Lung (tissue), 12 donors: ENCODE measurements around the gene SUN1. TPM values are rescaled to one million over a fixed set of nuclear protein-coding genes. Genes with fewer than 3 reads are reported as not detected.

ENCODE experiments used
- ATAC-seq: fragments of 200-7000 bp; cut with Tn5 transposase; one replicate; pipeline ENCODE4 v1.9.1; 2020; ENCODE audit warnings: moderate number of reproducible peaks; ENCODE audit not compliant: insufficient read depth, low FRiP score
- DNase-seq, 3 donors: peaks; one replicate each; pipeline ENCODE4 v3.0.0-alpha.2; 2013 to 2017
- H3K27ac ChIP-seq, 2 donors: one replicate each; pipeline ENCODE4 v1.5.1; 2013; ENCODE audit warnings: mild to moderate bottlenecking in 2 of 2, moderate library complexity in 2 of 2, control low read depth in 1 of 2, inconsistent platforms in 1 of 2, low read depth in 1 of 2, low read length in 1 of 2
- H3K27me3 ChIP-seq, 3 donors: one replicate each; pipeline ENCODE4 v1.5.1; 2013; ENCODE audit warnings: low read length in 2 of 3; ENCODE audit not compliant: control insufficient read depth in 3 of 3, insufficient read depth in 3 of 3
- H3K36me3 ChIP-seq, 4 donors: one replicate each; pipeline ENCODE4 v1.5.1; 2013; ENCODE audit warnings: low read length in 4 of 4, mild to moderate bottlenecking in 1 of 4, moderate library complexity in 1 of 4; ENCODE audit not compliant: control insufficient read depth in 4 of 4, insufficient read depth in 4 of 4
- H3K4me1 ChIP-seq, 5 donors: one replicate each; pipeline ENCODE4 v1.5.1; 2013; ENCODE audit warnings: low read length in 5 of 5, mild to moderate bottlenecking in 2 of 5, moderate library complexity in 1 of 5; ENCODE audit not compliant: control insufficient read depth in 5 of 5, insufficient read depth in 5 of 5
- H3K4me3 ChIP-seq: one replicate; pipeline ENCODE4 v1.5.1; 2013; ENCODE audit warnings: mild to moderate bottlenecking, control low read depth, moderate library complexity
- H3K9ac ChIP-seq, 2 donors: one replicate each; pipeline ENCODE4 v1.5.1; 2013; ENCODE audit warnings: low read length in 2 of 2, control low read depth in 1 of 2; ENCODE audit not compliant: insufficient read depth in 1 of 2
- H3K9me3 ChIP-seq, 4 donors: one replicate each; pipeline ENCODE4 v1.5.1; 2013; ENCODE audit warnings: low read length in 3 of 4, mild to moderate bottlenecking in 1 of 4, moderate library complexity in 1 of 4; ENCODE audit not compliant: control insufficient read depth in 4 of 4, insufficient read depth in 3 of 4
- WGBS, 2 donors: extraction: QIAGEN DNeasy Blood & Tissue Kit; methylation state at CpG; one replicate each; pipeline ENCODE4 v1.1.7; 2013; 5-methylcytosine and 5-hydroxymethylcytosine counted together
- polyA plus RNA-seq, 2 donors: library from polyadenylated mRNA; stranded (reverse); fragments of 200-250 nt; gene quantifications; one replicate each; pipeline ENCODE4 v1.2.1, GENCODE V29; 2013
- total RNA-seq, 2 donors: library from RNA; depleted of rRNA in 1 of 2; stranded (reverse); fragments of >200 nt in 1 of 2; gene quantifications; one replicate each; pipeline ENCODE4 v1.2.1, GENCODE V29; 2014 to 2021
- TF ChIP-seq, protein P1 (sequence below): IDR thresholded peaks from 2 replicates; pipeline ENCODE4 v1.5.1; 2012; ENCODE audit warnings: mild to moderate bottlenecking; ENCODE audit errors: control extremely low read depth, extremely low read depth
- donor health status: control.
- donor health status: control.
- donor health status: Bipolar disorder and iron deficiency.
- donor health status: healthy.
- donor health status: DM: yes; HTN: yes; CAD: no.

Gene SUN1
- total and polyA plus RNA-seq, 4 donors = 69.6 to 349 (median 104) TPM

DNA sequence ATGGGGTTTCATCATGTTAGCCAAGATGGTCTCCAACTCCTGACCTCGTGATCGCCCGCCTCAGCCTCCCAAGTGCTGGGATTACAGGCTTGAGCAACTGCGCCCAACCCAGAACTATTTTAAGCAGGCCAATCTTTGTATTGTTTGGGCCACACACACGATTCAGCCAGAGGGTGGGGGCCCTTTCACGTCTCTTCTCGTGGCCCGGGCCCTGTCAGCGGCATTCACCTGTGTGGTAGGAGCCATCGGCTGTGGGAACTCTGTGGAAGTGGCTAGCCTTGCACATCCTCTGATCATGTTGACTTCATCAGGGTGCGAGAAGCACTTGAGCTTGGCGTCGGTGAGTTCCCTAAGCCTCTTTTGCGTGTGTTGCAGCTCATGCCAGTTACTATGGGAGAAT, 16.9 kb downstream of the SUN1 start:
- TF ChIP-seq, protein P1, sequence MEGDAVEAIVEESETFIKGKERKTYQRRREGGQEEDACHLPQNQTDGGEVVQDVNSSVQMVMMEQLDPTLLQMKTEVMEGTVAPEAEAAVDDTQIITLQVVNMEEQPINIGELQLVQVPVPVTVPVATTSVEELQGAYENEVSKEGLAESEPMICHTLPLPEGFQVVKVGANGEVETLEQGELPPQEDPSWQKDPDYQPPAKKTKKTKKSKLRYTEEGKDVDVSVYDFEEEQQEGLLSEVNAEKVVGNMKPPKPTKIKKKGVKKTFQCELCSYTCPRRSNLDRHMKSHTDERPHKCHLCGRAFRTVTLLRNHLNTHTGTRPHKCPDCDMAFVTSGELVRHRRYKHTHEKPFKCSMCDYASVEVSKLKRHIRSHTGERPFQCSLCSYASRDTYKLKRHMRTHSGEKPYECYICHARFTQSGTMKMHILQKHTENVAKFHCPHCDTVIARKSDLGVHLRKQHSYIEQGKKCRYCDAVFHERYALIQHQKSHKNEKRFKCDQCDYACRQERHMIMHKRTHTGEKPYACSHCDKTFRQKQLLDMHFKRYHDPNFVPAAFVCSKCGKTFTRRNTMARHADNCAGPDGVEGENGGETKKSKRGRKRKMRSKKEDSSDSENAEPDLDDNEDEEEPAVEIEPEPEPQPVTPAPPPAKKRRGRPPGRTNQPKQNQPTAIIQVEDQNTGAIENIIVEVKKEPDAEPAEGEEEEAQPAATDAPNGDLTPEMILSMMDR = no peak
- 93 to 94% methylated on average over 14 of the region's 14 CpGs for WGBS, 2 donors
- H3K36me3 ChIP-seq = peaks cover 21 to 43% (median 31%) of the 10 kb centered on the region in 4 donors

GRCh38 chr7:849781-850180, 17.5 kb downstream of the SUN1 start:
- TF ChIP-seq, protein P1 = no peak
- Histone ChIP-seq H3K27ac (no peak overlapping the region), H3K27me3 (no peaks in the 10 kb centered on the region), H3K4me1 (no peaks in the 10 kb centered on the region), H3K9ac (no peak overlapping the region), H3K9me3 (no peaks in the 10 kb centered on the region), H3K4me3 (no peak overlapping the region), H3K36me3 (peaks cover 24 to 40% (median 33%) of the 10 kb centered on the region in 4 donors)
- DNase-seq (no peak), ATAC-seq (no peak)
- whole genome bisulfite sequencing, 2 donors = 94 to 96% methylated on average over 19 of the region's 19 CpGs

More for the DNA sequence above, 16.9 kb downstream of the SUN1 start:
- no peak overlapping the region for H3K9ac ChIP-seq
- H3K27me3 ChIP-seq = no peaks in the 10 kb centered on the region
- no peak overlapping the region for H3K4me3 ChIP-seq
- DNase-seq (no peak), ATAC-seq (no peak)
- no peaks in the 10 kb centered on the region for H3K9me3 ChIP-seq
- H3K27ac ChIP-seq = no peak overlapping the region
- no peaks in the 10 kb centered on the region for H3K4me1 ChIP-seq

DNA sequence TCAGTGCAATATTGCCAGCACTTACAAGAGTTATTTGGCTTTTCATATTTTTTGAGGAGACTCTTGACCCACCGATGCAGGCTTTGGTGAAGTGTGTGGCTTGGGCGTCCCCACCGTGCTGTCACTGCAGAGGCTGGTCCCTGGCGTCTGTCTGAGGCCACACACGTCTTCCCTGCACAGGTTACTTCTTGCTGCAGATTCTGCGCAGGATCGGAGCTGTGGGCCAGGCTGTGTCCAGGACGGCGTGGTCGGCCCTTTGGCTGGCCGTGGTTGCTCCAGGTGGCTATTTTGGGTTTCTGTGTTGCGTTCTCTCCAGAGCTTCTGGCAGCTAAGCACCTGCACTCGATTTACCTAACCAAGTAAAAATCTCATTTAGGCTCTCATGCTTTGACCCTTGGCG, 18.9 kb downstream of the SUN1 start:
- Histone ChIP-seq H3K27ac (no peak overlapping the region), H3K27me3 (no peaks in the 10 kb centered on the region), H3K4me3 (no peak overlapping the region), H3K9me3 (no peaks in the 10 kb centered on the region), H3K9ac (no peak overlapping the region), H3K36me3 (peaks cover 28 to 39% (median 31%) of the 10 kb centered on the region in 4 donors), H3K4me1 (no peaks in the 10 kb centered on the region)
- DNase-seq (no peak), ATAC-seq (no peak)
- 91 to 92% methylated on average over 14 of the region's 14 CpGs for WGBS, 2 donors
- TF ChIP-seq, protein P1 = no peak

DNA sequence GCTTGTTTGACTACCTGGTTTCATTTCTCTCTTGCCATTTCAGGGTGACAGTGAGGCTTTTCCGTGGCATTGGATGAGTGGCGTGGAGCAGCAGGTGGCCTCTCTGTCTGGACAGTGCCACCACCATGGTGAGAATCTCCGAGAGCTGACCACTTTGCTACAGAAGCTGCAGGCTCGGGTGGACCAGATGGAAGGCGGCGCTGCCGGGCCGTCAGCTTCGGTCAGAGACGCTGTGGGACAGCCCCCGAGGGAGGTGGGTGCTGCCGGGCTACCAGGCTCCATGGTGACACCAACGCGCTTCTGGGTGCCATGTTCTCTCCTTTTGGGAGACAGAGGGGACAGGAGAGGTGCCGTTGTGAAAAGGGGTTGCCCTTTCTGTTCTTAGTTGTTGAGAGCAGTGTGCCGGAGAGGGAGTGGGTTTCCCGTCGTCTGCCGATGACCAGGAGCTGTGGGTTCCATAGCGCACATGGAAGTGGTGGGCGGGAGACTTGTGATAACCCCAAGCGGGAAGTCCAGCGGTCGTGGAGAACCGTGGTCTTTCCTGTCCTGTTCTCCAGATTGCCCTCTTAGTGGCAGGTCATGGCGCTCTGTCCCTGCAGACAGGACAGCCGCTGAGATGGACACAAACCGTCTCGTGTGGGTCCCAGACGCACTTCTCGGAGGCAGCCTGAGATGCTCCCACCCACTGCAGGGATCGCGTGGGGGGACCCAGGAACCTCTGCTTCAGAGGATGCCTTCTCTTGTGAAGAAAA, 21.3 kb downstream of the SUN1 start:
- TF ChIP-seq, protein P1 = no peak
- 91% methylated on average over 33 of the region's 33 CpGs for WGBS, 2 donors
- ATAC-seq (no peak), DNase-seq (no peak)
- Histone ChIP-seq H3K9ac (no peak overlapping the region), H3K36me3 (peaks cover 33 to 56% (median 37%) of the 10 kb centered on the region in 4 donors), H3K4me1 (no peaks in the 10 kb centered on the region), H3K27ac (no peak overlapping the region), H3K9me3 (no peaks in the 10 kb centered on the region), H3K27me3 (no peaks in the 10 kb centered on the region), H3K4me3 (no peak overlapping the region)
